Stromal cell of bone marrow (primary cell): ENCODE data around the gene SMYD3.
A peak's percentile ranks its signal among the peaks of the same experiment; 100 is the strongest.
"Not testable (repeated sequence)": the region's sequence is repeated elsewhere in the genome, so short reads cannot be mapped to it uniquely, and the experiment has no call there.

Experiments used
- DNase-seq: peaks from one replicate; pipeline ENCODE4 v3.0.0-alpha.2; 2012; ENCODE audit warnings: low read depth

SMYD3 gene

GRCh38 chr1:245990315-245991022 lies 516.6 kb downstream of the SMYD3 start:
- no peak for DNase-seq

DNA sequence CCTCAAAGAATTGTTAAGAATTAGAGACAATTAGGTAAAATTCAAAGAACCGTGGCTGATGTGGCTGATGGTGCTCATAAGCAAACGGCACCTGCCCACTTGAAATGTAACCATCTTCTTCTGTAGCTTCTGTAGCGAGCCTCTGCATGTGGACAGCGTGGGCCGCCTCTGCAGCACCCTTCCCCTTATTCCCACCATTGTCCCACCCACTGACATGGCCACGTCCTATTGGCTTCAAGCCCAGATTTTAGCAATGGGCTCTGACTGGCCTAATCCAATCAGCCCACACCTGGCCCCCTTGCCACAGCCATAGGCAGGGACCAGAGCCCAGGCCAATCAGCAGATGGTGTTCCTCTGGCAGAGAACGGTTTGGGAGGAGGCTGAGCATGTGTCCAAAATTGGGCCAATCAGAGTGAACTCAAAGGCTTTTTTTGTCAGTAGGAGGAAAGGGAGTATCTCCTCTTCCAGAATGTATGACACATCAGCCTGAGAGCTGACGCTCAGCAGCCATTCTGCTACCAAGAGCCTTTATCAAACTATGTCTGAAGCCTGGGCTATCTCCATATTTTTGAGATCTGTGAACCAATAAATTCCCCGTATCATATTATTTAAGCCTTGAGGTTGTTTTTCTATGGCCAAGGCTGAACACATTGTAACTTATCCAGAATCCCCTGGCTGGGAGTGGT lies 518.5 kb downstream of the SMYD3 start:
- DNase-seq: no peak

GRCh38 chr1:245987997-245988392 lies 519.1 kb downstream of the SMYD3 start:
- DNase-seq: no peak

DNA sequence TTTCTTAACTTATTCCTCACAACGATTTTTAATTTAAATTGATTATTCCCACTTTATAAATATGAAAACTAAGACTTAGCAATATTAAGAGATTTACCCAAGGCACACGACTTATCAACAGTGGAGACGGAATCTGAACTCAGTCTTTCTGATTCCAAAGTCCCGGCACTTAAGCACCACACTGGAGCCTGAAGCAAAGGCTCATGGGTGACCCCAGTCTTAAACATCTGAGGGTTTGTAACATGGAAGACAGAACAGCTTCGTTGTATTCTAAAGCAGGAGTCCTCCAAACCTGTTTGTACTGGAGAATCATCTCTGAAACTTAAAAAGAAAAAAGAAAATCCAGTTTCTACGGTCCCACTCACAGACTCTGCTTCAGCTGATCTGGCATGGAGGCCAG lies 519.5 kb downstream of the SMYD3 start:
- no peak for DNase-seq

DNA sequence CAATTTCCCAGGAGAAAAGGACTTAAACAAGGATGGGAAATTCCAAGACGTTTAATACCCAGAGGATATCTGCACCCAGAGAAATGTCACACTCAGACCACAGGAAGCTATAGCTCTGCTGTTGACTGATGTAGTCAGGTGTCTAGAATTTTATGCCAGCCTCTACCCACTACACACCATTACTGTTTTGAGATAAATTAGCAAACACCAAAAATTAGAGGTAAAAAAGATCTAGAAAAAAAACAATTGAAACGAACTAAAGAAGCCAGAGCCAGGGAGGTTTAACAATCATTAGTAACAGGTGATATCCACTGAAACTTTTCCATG lies 519.9 kb downstream of the SMYD3 start:
- DNase-seq: no peak

DNA sequence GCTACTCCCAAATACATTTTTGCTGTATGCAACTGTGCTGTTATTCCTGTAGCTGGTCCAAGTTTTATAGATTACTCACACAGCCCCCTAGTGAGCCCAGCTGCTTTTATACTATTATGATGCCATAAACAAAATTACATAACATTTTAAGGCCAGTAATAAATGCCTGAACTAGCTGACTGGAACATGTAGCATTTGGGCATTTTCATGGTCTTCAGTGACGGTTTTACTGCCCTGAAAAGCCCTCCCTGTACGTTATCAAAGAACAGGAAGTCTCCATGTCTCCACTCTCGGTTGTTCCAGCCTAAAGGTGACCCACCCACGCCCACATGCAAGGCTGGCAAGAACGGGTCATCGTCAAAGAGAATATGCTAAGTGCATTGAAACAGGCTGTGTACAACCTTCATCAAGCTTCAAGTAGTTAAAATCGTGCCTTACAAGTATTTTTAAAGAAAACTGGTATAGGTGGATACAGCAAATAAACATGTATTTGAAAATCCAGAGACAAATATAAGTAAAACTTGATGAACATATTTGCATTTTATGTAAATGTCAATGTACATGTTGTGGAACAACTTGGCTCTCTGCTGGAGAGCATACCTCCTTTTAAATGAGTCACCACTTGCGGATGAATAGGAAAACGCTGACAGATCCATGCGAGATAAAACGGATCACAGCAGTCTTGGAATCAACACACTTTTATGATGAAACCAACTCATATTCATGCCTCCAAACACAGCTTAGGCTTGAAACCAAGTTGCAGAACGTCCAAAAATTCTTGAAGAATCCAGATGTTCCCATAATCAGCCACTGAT lies 520.5 kb downstream of the SMYD3 start:
- peak; percentile 47 for DNase-seq

GRCh38 chr1:245984390-245985155 lies 522.5 kb downstream of the SMYD3 start:
- DNase-seq: no peak

GRCh38 chr1:245983294-245983967 lies 523.6 kb downstream of the SMYD3 start:
- no peak for DNase-seq

DNA sequence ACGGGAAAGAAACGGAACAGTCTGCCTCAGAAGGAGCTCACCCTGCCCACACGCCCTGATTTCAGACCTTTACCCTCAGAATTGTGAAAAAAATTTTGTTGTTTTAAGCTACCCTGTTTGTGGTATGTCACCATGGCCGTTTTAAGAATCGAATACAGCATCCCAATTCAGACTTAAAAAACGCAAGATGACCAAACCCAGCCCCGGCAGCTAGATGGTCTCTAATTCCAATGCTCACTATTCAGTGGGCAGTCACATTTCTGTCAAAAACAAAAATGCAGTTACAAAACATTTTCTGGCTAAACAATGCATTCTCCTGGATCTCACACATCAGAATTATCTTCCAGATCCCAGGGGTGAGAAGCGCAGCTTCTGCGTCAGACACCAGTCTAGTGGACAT lies 527.5 kb downstream of the SMYD3 start:
- DNase-seq: no peak

GRCh38 chr1:245978915-245979314 lies 528.2 kb downstream of the SMYD3 start:
- DNase-seq: no peak

- no peak for DNase-seq
These were observed 534.6 kb downstream of the SMYD3 start for GRCh38 chr1:245972476-245972875.

- DNase-seq: no peak
These were observed 535.4 kb downstream of the SMYD3 start for GRCh38 chr1:245971711-245972085.

DNA sequence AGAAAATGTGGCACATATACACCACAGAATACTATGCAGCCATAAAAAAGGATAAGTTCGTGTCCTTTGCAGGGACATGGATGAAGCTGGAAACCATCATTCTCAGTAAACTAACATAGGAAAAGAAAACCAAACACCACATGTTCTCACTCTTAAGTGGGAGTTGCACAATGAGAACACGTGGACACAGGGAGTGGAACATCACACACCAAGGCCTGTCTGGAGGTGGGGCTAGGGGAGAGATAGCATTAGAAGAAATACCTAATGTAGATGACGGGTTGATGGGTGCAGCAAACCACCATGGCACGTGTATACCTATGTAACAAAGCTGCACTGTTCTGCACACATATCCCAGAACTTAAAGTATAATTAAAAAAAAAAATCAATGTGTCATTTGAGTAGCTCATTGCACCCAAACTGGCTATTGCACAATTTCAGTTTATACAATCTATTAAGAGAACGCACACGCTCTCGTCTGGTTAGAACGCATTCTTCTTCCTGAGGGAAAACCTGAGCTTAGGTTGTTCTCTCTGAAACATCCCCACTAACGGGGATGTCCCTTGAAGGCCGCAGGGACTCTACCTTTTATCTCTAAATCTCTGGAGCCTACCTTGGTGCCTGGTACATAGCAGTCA lies 535.9 kb downstream of the SMYD3 start:
- not testable (repeated sequence) for DNase-seq

- peak; percentile 88 for DNase-seq
These were observed 537.8 kb downstream of the SMYD3 start for GRCh38 chr1:245969283-245969682.

- no peak for DNase-seq
These were observed 538.3 kb downstream of the SMYD3 start for GRCh38 chr1:245968775-245969174.

GRCh38 chr1:245965398-245965797 lies 541.7 kb downstream of the SMYD3 start:
- no peak for DNase-seq

DNA sequence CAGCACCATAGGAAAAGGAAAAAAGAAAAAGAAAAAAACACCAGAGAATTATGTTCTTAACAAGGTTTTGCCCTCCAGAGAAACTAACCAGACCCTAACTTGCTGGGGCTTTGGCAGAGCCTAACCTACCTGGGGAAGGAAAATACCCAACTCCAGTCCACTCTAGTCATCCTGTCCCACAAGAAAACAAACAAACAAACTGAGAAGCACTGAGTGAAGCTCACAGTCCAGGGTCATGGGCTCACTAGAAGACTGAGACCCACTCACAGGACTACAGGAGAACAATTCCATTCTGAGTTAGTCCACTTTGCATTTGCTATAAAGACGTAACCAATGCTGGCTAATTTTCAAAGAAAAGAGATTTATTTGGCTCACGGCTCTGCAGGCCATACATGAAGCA lies 543.4 kb downstream of the SMYD3 start:
- no peak for DNase-seq

- no peak for DNase-seq
These were observed 544.6 kb downstream of the SMYD3 start for GRCh38 chr1:245962453-245962852.

GRCh38 chr1:245961137-245961540 lies 545.9 kb downstream of the SMYD3 start:
- no peak for DNase-seq

- no peak for DNase-seq
These were observed 546.9 kb downstream of the SMYD3 start for GRCh38 chr1:245960171-245960570.

DNA sequence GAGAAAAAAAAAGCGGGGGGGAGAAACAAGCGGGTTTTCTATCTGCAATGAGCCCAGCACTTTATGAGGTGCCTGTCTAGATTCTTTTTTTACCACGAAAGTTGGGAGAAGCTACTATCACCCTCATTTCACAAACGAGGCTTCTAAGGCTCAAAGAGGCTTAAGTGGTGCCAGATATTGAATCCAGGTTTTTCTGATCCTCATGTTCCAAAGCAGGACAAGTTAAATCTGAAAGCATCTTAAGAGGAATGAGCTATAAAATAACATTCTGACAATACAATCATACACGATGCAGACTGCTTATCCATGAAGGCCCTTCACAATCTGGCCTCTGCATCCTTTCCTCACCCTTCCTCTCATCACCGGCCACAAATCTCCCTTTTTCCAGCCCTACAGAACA lies 549.1 kb downstream of the SMYD3 start:
- no peak for DNase-seq
